Inflammatory macrophage treated with lipopolysaccharide for 1 hour (primary cell): Measurements from ENCODE around the gene TAF8.
"Not testable (repeated sequence)": the region's sequence is repeated elsewhere in the genome, so short reads cannot be mapped to it uniquely, and the experiment has no call there.

ENCODE experiments used
- DNase-seq, 2 donors: peaks; one replicate each; pipeline ENCODE4 v3.0.0-alpha.2; 2020 to 2022

The TAF8 gene

GRCh38 chr6:42050297-42051267 is at the start of gene TAF8:
Gene TAF8, plus strand, starts transcription at chr6:42050524. Its CDS starts 18 bp downstream, at chr6:42050542.
- peak; percentile 87 to 90 for DNase-seq

- DNase-seq: no peak
These were observed 48.8 kb upstream of the TAF8 start for GRCh38 chr6:42001506-42001905.

- DNase-seq: not testable (repeated sequence)
These were observed 46.7 kb upstream of the TAF8 start for GRCh38 chr6:42003658-42004057.

GRCh38 chr6:42007286-42008137 is 42.8 kb upstream of the TAF8 start:
- DNase-seq: no peak

- not testable (repeated sequence) for DNase-seq
These were observed 42.2 kb upstream of the TAF8 start for GRCh38 chr6:42008138-42008528.

- DNase-seq: no peak
These were observed 40.5 kb upstream of the TAF8 start for GRCh38 chr6:42009844-42010184.

- peak; percentile 38 to 42 for DNase-seq
These were observed 40.0 kb upstream of the TAF8 start for GRCh38 chr6:42010185-42010891.

GRCh38 chr6:42010909-42011308 is 39.4 kb upstream of the TAF8 start:
- no peak for DNase-seq

GRCh38 chr6:42012501-42013133 is 37.7 kb upstream of the TAF8 start:
- no peak for DNase-seq

GRCh38 chr6:42013134-42013516 is 37.2 kb upstream of the TAF8 start:
- no peak for DNase-seq

- DNase-seq: peak; percentile 49 to 53
These were observed 33.2 kb upstream of the TAF8 start for GRCh38 chr6:42017021-42017643.

GRCh38 chr6:42020967-42021366 is 29.4 kb upstream of the TAF8 start:
- no peak for DNase-seq

GRCh38 chr6:42021847-42022754 is 28.2 kb upstream of the TAF8 start:
- no peak for DNase-seq

GRCh38 chr6:42022755-42023384 is 27.5 kb upstream of the TAF8 start:
- DNase-seq: no peak

GRCh38 chr6:42025066-42025844 is 25.1 kb upstream of the TAF8 start:
- DNase-seq: no peak

- peak in 1 of 2 donors; percentile 47 for DNase-seq
These were observed 24.5 kb upstream of the TAF8 start for GRCh38 chr6:42025845-42026243.

- DNase-seq: peak; percentile 73 to 83
These were observed 23.8 kb upstream of the TAF8 start for GRCh38 chr6:42026540-42026939.

GRCh38 chr6:42028234-42029061 is 21.9 kb upstream of the TAF8 start:
- peak; percentile 80 to 81 for DNase-seq
